PC-9 (cell line): ENCODE data around the gene HTT-AS. TPM values are rescaled to one million over a fixed set of nuclear protein-coding genes. Genes with fewer than 3 reads are reported as not detected.

ENCODE experiments used
- BruUV-seq: library from RNA; stranded (reverse); fragments of 400-500 nt; replicated peaks from 2 replicates; lab custom pipeline; 2021; lab: Mats Ljungman, UMichigan
- CTCF ChIA-PET: fragments of 300-600 bp; sonication (Branson Sonifier 250); formaldehyde crosslinking; loops from one replicate; lab custom pipeline; 2022; ENCODE audit warnings: antibody characterized with exemption; lab: Charles Lee
- POLR2A ChIA-PET: fragments of 300-600 bp; sonication (Branson Sonifier 250); formaldehyde crosslinking; loops from one replicate; lab custom pipeline; 2022; ENCODE audit warnings: antibody characterized with exemption; ENCODE audit not compliant: unreplicated experiment; lab: Charles Lee
- DNase-seq, 2 experiments: peaks; one replicate each; pipeline versions ENCODE4 v3.0.0 to v3.0.0-alpha.2; 2015 to 2022; ENCODE audit warnings: mixed read lengths in 1 of 2
- H2AFZ ChIP-seq: fragments of 200-600 bp; sonication (generic); 2 replicates; pipeline ENCODE4 v1.8.1; 2017; ENCODE audit warnings: antibody characterized with exemption
- H3F3A ChIP-seq: fragments of 200-600 bp; sonication (generic); 2 replicates; pipeline ENCODE4 v1.8.1; 2017; ENCODE audit warnings: antibody characterized with exemption, mild to moderate bottlenecking, low read depth; ENCODE audit not compliant: insufficient read depth
- H3K27ac ChIP-seq: fragments of 200-600 bp; sonication (generic); 2 replicates; pipeline ENCODE4 v1.6.1; 2016; ENCODE audit warnings: mixed run types
- H3K27me3 ChIP-seq: fragments of 200-600 bp; sonication (generic); 2 replicates; pipeline ENCODE4 v1.6.1; 2016; ENCODE audit warnings: low read depth, mixed run types; ENCODE audit not compliant: insufficient read depth
- H3K36me3 ChIP-seq: fragments of 200-600 bp; sonication (generic); 2 replicates; pipeline ENCODE4 v1.6.1; 2016; ENCODE audit warnings: low read depth, mixed run types
- H3K4me1 ChIP-seq: fragments of 200-600 bp; sonication (generic); replicated peaks from 2 replicates; pipeline ENCODE4 v1.6.1; 2016; ENCODE audit warnings: mixed run types; ENCODE audit not compliant: insufficient read depth
- H3K4me2 ChIP-seq: fragments of 200-600 bp; sonication (generic); 2 replicates; pipeline ENCODE4 v1.6.1; 2017; ENCODE audit warnings: mixed run types
- H3K4me3 ChIP-seq: fragments of 200-600 bp; sonication (generic); 2 replicates; pipeline ENCODE4 v1.6.1; 2016; ENCODE audit warnings: mixed run types
- H3K79me2 ChIP-seq: fragments of 200-600 bp; sonication (generic); 2 replicates; pipeline ENCODE4 v1.6.1; 2017; ENCODE audit warnings: low read depth, mixed run types
- H3K9me2 ChIP-seq: fragments of 200-600 bp; sonication (generic); 2 replicates; pipeline ENCODE4 v1.8.1; 2017; ENCODE audit warnings: mild to moderate bottlenecking; ENCODE audit not compliant: insufficient read depth
- H3K9me3 ChIP-seq: fragments of 200-600 bp; sonication (generic); 2 replicates; pipeline ENCODE4 v1.8.1; 2016; ENCODE audit warnings: low read depth; ENCODE audit not compliant: insufficient read depth
- H4K20me1 ChIP-seq: fragments of 200-600 bp; sonication (generic); 2 replicates; pipeline ENCODE4 v1.8.1; 2017; ENCODE audit not compliant: insufficient read depth
- CTCF ChIP-seq: fragments of 200-600 bp; sonication (generic); conservative IDR thresholded peaks from 2 replicates; pipeline ENCODE4 v1.6.1; 2017; ENCODE audit warnings: mixed run types, antibody characterized with exemption, mild to moderate bottlenecking, moderate library complexity
- EZH2 ChIP-seq: fragments of 200-600 bp; sonication (generic); IDR thresholded peaks from 2 replicates; pipeline ENCODE4 v1.8.0; 2017; ENCODE audit warnings: antibody characterized with exemption, low read depth
- intact Hi-C: fragments of 100-400 bp; cut with micrococcal nuclease; formaldehyde crosslinking; loops from one replicate; pipeline ENCODE4 v1.10.0; 2022; ENCODE audit not compliant: unreplicated experiment
- total RNA-seq: library from RNA; stranded (reverse); gene quantifications from 2 replicates; pipeline ENCODE4 v1.2.3, GENCODE V29; 2021

Gene HTT-AS
- total RNA-seq, 1 experiment from 2014 or later = not detected

GRCh38 chr4:3021627-3022026 lies 52.7 kb downstream of the HTT-AS start:
- H2AFZ ChIP-seq = no peak overlapping the region
- H3K27ac ChIP-seq = no peak overlapping the region
- H4K20me1 ChIP-seq = no peaks in the 10 kb centered on the region
- no peaks in the 10 kb centered on the region for H3K4me1 ChIP-seq
- no peaks in the 10 kb centered on the region for H3F3A ChIP-seq
- ChIA-PET CTCF (no interaction called here), POLR2A (interaction anchor here (0.6 kb wide), 1 partner anchor 68 kb away, joined by 4 read pairs; no protein-coding TSS in a partner anchor)
- intact Hi-C loops = no loop called here
- TF ChIP-seq EZH2 = no peak
- H3K9me3 ChIP-seq = no peaks in the 10 kb centered on the region
- no peak overlapping the region for H3K4me3 ChIP-seq
- no peaks in the 10 kb centered on the region for H3K36me3 ChIP-seq
- no peak overlapping the region for H3K4me2 ChIP-seq
- BruUV-seq = no TSS peak
- H3K9me2 ChIP-seq = no peaks in the 10 kb centered on the region
- H3K79me2 ChIP-seq = no peaks in the 10 kb centered on the region
- DNase-seq = no peak
- H3K27me3 ChIP-seq = no peaks in the 10 kb centered on the region

GRCh38 chr4:3021127-3021526 lies 53.2 kb downstream of the HTT-AS start:
- Histone ChIP-seq H3F3A (no peaks in the 10 kb centered on the region), H4K20me1 (no peaks in the 10 kb centered on the region), H3K27ac (no peak overlapping the region), H3K36me3 (no peaks in the 10 kb centered on the region), H3K79me2 (no peaks in the 10 kb centered on the region), H3K4me2 (no peak overlapping the region), H3K4me3 (no peak overlapping the region), H3K4me1 (no peaks in the 10 kb centered on the region), H3K9me3 (no peaks in the 10 kb centered on the region), H3K27me3 (no peaks in the 10 kb centered on the region), H3K9me2 (no peaks in the 10 kb centered on the region), H2AFZ (no peak overlapping the region)
- ChIA-PET CTCF (no interaction called here), POLR2A (no interaction called here)
- no TSS peak for BruUV-seq
- DNase-seq = no peak
- intact Hi-C loops = no loop called here
- TF ChIP-seq EZH2 (no peak), CTCF (no peak)

GRCh38 chr4:3019145-3019846 lies 55.0 kb downstream of the HTT-AS start:
- H3K79me2 ChIP-seq = no peaks in the 10 kb centered on the region
- H3K4me1 ChIP-seq = no peaks in the 10 kb centered on the region
- no peak overlapping the region for H2AFZ ChIP-seq
- no peaks in the 10 kb centered on the region for H3F3A ChIP-seq
- no peak overlapping the region for H3K27ac ChIP-seq
- POLR2A ChIA-PET = no interaction called here
- H4K20me1 ChIP-seq = no peaks in the 10 kb centered on the region
- H3K36me3 ChIP-seq = no peaks in the 10 kb centered on the region
- no peaks in the 10 kb centered on the region for H3K27me3 ChIP-seq
- H3K9me3 ChIP-seq = no peaks in the 10 kb centered on the region
- intact Hi-C loops = no loop called here
- DNase-seq = no peak
- no peaks in the 10 kb centered on the region for H3K9me2 ChIP-seq
- no peak overlapping the region for H3K4me2 ChIP-seq
- H3K4me3 ChIP-seq = no peak overlapping the region
- CTCF ChIA-PET = no interaction called here
- TF ChIP-seq EZH2 (no peak), CTCF (no peak)
- BruUV-seq = no TSS peak
